Pancreas (tissue), 10 donors: ENCODE data around the gene BCL2L2. TPM values are rescaled to one million over a fixed set of nuclear protein-coding genes. Genes with fewer than 3 reads are reported as not detected.

Experiments used
- ATAC-seq, 4 donors: fragments of 200-7000 bp; cut with Tn5 transposase; one replicate each; pipeline versions ENCODE4 v1.8.0 to v1.9.1; 2020; ENCODE audit warnings: mild to moderate bottlenecking in 4 of 4, moderate library complexity in 4 of 4
- DNase-seq, 6 donors: peaks; one replicate each; pipeline ENCODE4 v3.0.0-alpha.2; 2020
- FAIRE-seq: peaks from 2 replicates; lab custom pipeline; 2012; peaks lifted over from hg19 to GRCh38; lab: Jason Lieb, UNC
- H3K27ac ChIP-seq, 4 donors: fragments of 200-600 bp; sonication (generic); 1 replicate in 3 of 4; 2 replicates in 1 of 4; pipeline versions ENCODE4 v1.5.0 to v1.8.0; 2020
- H3K27me3 ChIP-seq, 4 donors: fragments of 200-600 bp; one replicate each; pipeline ENCODE4 v1.8.0; 2021
- H3K36me3 ChIP-seq, 3 donors: fragments of 200-600 bp; sonication (generic) in 1 of 3; one replicate each; pipeline versions ENCODE4 v1.5.0 to v1.8.0; 2020 to 2021
- H3K4me1 ChIP-seq, 3 donors: fragments of 200-600 bp; one replicate each; pipeline ENCODE4 v1.8.0; 2021
- H3K4me3 ChIP-seq, 4 donors: fragments of 200-600 bp; sonication (generic) in 2 of 4; one replicate each; pipeline versions ENCODE4 v1.5.0 to v1.8.0; 2020 to 2021
- H3K9me3 ChIP-seq, 4 donors: fragments of 200-600 bp; one replicate each; pipeline ENCODE4 v1.8.0; 2021
- CTCF ChIP-seq, 4 donors: fragments of 200-600 bp; sonication (generic) in 3 of 4; IDR thresholded peaks; one replicate each; pipeline versions ENCODE4 v1.5.0 to v1.8.0; 2021; ENCODE audit warnings: antibody characterized with exemption in 4 of 4
- WGBS, 2 donors: extraction: QIAGEN DNeasy Blood & Tissue Kit; methylation state at CpG; one replicate each; pipeline ENCODE4 v1.1.7; 2013; 5-methylcytosine and 5-hydroxymethylcytosine counted together
- intact Hi-C, 3 donors: fragments of 100-400 bp; cut with DNase I; formaldehyde crosslinking; loops; one replicate each; pipeline versions ENCODE4 v1.11.1 to v1.14.2; 2022
- polyA plus RNA-seq, 2 donors: library from polyadenylated mRNA; stranded (reverse); fragments of 200-250 nt; gene quantifications; one replicate each; pipeline ENCODE4 v1.2.3, GENCODE V29; 2013
- total RNA-seq, 6 donors: library from RNA; stranded (reverse); fragmentation: NEBNext Ultra II Directional in 4 of 6; extraction: Animal tissue kit (Norgen Biotek cat#: 25700) in 4 of 6; gene quantifications; one replicate each; pipeline versions ENCODE4 v1.2.1 to v1.2.4, GENCODE V29; 2021 to 2023
- donor health status: healthy with polysubstance abuse.
- donor health status: DM: no; HTN: no; CAD: no; lungs with moderate emphysema.
- donor health status: DM: no; HTN: no; CAD: no.
- donor health status: control.
- donor health status: control.
- donor health status: Bipolar disorder and iron deficiency.
- donor health status: DM: yes; HTN: yes; CAD: no.
- donor health status: DM: no; HTN: no; CAD: no.
- donor health status: DM: no; HTN: no; CAD: no.
- donor health status: DM: yes; HTN: yes; CAD: no.

Gene BCL2L2
- total and polyA plus RNA-seq, 8 donors = 24.8 to 31.6 (median 27.0) TPM

- H3K36me3 ChIP-seq = no peaks in the 10 kb centered on the region
- H3K27ac ChIP-seq = no peak overlapping the region
- no peaks in the 10 kb centered on the region for H3K9me3 ChIP-seq
- H3K4me1 ChIP-seq = peaks cover 0 to 4% (median 0%) of the 10 kb centered on the region in 3 donors
- ATAC-seq = no peak
- DNase-seq = no peak
- TF ChIP-seq CTCF (IDR thresholded peaks at IDR 0.05) = no peak
- no peak for FAIRE-seq
- intact Hi-C loops = no loop called here
- H3K27me3 ChIP-seq = no peaks in the 10 kb centered on the region
- 94 to 97% methylated on average over 19 of the region's 19 CpGs for WGBS, 2 donors
- no peak overlapping the region for H3K4me3 ChIP-seq
These were observed 41.0 kb downstream of the BCL2L2 start for GRCh38 chr14:23347406-23348296.

GRCh38 chr14:23348297-23348655 is 41.6 kb downstream of the BCL2L2 start:
- 89 to 91% methylated on average over 6 of the region's 6 CpGs for WGBS, 2 donors

GRCh38 chr14:23349156-23349845 is 42.7 kb downstream of the BCL2L2 start:
- WGBS, 2 donors = 79 to 80% methylated on average over 8 of the region's 8 CpGs
- no peak for TF ChIP-seq CTCF (IDR thresholded peaks at IDR 0.05)
- no peak for FAIRE-seq
- H3K4me1 ChIP-seq = peaks cover 0 to 4% (median 0%) of the 10 kb centered on the region in 3 donors
- H3K9me3 ChIP-seq = no peaks in the 10 kb centered on the region
- no peak overlapping the region for H3K27ac ChIP-seq
- no peaks in the 10 kb centered on the region for H3K27me3 ChIP-seq
- intact Hi-C loops = no loop called here
- H3K4me3 ChIP-seq = no peak overlapping the region
- DNase-seq = no peak
- no peaks in the 10 kb centered on the region for H3K36me3 ChIP-seq
- no peak for ATAC-seq

More at GRCh38 chr14:23348297-23348655, 41.6 kb downstream of the BCL2L2 start:
- FAIRE-seq (no peak), ATAC-seq (no peak), DNase-seq (no peak)
- peaks cover 0 to 4% (median 0%) of the 10 kb centered on the region in 3 donors for H3K4me1 ChIP-seq
- no peaks in the 10 kb centered on the region for H3K27me3 ChIP-seq
- intact Hi-C loops = no loop called here
- H3K36me3 ChIP-seq = no peaks in the 10 kb centered on the region
- no peak for TF ChIP-seq CTCF (IDR thresholded peaks at IDR 0.05)
- no peak overlapping the region for H3K27ac ChIP-seq
- H3K4me3 ChIP-seq = no peak overlapping the region
- no peaks in the 10 kb centered on the region for H3K9me3 ChIP-seq

GRCh38 chr14:23351681-23352505 is 45.3 kb downstream of the BCL2L2 start:
- DNase-seq (peak in 1 of 6 donors; percentile 67), ATAC-seq (peak; percentile 51 to 73 (median 70)), FAIRE-seq (no peak)
- Histone ChIP-seq H3K27ac (no peak overlapping the region), H3K36me3 (no peaks in the 10 kb centered on the region), H3K9me3 (no peaks in the 10 kb centered on the region), H3K4me1 (peaks cover 0 to 4% (median 0%) of the 10 kb centered on the region in 3 donors), H3K27me3 (no peaks in the 10 kb centered on the region), H3K4me3 (peak overlapping the region; percentile 39 to 70 (median 60))
- 16% methylated on average over 45 to 61 of the region's 61 CpGs for WGBS, 2 donors
- intact Hi-C loops = no loop called here
- TF ChIP-seq CTCF (IDR thresholded peaks at IDR 0.05) = no peak
